ENCODE results near the gene TRMU.

Gene TRMU

DNA sequence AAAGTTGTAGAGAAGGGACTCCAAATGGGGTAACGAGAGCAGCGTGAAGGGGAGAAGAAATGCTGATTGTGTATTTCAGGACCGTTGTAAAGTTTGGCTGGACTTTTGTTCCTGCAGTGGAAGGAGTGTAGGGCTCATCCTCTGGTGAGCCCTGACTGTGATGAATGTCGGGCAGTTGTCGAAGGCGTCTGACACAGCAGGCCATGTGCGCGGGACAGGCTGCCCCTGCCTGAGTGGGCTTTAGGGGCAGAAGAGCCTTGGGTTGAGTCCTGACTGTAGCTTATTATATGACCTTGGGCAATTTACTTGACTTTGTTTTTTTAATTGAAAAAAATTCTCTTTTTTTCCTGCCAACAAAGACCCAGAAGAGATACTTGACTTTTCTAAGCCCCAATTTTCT lies 3.1 kb downstream of the TRMU start:
- TF ChIP-seq GATA2 (IDR thresholded peaks at IDR 0.05; ENCODE audit: low read depth, low read length) = no peak
- TF ChIP-seq GATA3 (IDR thresholded peaks at IDR 0.05; ENCODE audit: low read depth, low read length) = no peak

DNA sequence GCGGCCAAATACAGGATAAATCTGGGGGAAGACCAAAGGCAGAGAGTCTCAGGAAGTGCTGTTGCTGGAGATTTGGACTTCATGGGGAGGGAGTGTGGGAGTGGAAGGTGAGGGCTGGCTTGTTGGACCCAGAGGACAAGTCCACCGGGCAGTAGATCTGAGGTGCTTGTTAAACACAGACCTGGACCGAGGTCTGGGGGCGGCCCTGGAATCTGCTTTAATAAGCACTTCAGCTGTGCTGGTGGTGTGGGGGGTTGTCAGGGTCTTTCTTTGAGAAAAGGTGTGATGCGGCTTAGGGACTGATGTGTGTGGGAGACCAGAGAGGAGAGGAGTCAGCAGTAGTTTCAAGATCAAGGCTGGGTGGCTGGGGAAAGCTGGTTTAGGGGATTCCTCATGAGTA lies 4.4 kb downstream of the TRMU start:
- no peak for TF ChIP-seq GATA3 (IDR thresholded peaks at IDR 0.05; ENCODE audit: low read depth, low read length)
- TF ChIP-seq GATA2 (IDR thresholded peaks at IDR 0.05; ENCODE audit: low read depth, low read length) = no peak

DNA sequence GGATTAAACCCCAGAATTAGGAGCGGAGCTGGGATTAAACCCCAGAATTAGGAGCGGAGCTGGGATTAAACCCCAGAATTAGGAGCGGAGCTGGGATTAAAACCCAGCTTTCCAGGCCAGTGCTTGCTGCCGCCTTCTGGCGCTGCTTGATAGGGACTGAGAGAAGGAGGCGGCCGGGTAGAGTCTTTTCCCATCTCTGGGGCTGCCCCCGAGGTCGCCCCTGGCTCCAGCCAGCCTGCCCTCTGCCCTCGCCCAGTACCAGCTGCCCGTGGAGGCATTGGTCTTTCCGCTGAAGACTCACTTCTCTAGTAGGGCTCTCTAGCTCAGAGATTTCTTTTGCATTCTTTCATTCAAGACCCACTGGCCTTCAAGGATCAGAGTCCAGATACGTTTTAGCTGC lies 5.2 kb downstream of the TRMU start:
- TF ChIP-seq GATA3 (IDR thresholded peaks at IDR 0.05; ENCODE audit: low read depth, low read length) (no peak), GATA2 (IDR thresholded peaks at IDR 0.05; ENCODE audit: low read depth, low read length) (no peak)

DNA sequence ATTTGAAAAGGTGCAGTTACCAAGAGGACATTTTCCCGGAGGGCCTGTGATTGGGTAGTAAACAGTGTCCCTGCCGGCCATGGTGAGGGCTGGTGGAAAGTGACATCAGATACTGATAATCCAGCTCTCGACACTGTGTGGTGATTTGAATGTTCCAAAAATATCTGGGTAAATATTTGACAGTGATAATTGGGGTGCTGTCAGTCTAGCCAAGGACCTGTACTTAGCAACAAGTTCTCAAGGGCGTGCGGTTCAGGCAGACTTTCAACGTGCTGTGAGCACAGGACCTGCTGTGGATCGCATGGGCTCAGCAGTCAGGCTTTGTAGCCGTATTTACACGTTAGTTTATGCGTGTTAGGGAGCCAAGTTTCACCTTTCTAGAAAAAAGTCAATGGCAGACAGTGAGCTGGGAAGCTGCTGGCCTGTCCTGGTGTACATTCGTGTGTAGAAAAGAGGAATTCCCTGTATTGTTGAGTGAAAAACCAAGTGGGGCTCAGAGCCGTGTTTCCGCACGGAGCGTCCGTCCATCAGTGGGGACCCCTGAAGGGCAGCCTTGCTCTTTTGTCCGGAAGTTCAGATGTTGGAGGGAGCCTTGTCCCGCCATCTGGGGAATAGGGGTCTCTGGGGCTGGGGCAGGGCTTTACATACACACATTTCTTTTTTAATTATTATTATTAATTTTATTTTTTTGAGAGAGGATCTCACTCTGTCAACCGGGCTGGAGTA lies 11.3 kb downstream of the TRMU start:
- TF ChIP-seq GATA3 (IDR thresholded peaks at IDR 0.05; ENCODE audit: low read depth, low read length) (no peak), GATA2 (IDR thresholded peaks at IDR 0.05; ENCODE audit: low read depth, low read length) (no peak)

DNA sequence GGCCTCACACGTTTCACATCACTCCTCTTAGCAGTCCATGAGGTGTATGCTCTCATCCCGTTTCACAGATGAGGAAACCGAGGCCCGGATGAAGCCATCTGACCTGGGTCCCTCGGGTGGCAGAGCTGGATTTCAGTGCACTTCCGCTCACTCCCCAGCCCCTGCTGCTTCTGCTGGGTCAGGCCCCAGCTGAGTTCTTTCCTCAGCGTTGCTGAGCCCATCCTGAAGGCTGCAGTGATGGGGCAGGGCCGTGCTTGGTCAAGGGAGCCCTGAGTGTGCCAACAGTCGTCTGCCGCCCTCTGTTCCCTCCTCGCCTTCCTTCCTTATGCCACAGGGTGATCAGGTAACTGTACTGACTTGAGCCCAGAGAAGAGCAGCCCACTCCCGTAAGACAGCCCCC lies 12.1 kb downstream of the TRMU start:
- TF ChIP-seq GATA3 (IDR thresholded peaks at IDR 0.05; ENCODE audit: low read depth, low read length) = no peak
- TF ChIP-seq GATA2 (IDR thresholded peaks at IDR 0.05; ENCODE audit: low read depth, low read length) = no peak

DNA sequence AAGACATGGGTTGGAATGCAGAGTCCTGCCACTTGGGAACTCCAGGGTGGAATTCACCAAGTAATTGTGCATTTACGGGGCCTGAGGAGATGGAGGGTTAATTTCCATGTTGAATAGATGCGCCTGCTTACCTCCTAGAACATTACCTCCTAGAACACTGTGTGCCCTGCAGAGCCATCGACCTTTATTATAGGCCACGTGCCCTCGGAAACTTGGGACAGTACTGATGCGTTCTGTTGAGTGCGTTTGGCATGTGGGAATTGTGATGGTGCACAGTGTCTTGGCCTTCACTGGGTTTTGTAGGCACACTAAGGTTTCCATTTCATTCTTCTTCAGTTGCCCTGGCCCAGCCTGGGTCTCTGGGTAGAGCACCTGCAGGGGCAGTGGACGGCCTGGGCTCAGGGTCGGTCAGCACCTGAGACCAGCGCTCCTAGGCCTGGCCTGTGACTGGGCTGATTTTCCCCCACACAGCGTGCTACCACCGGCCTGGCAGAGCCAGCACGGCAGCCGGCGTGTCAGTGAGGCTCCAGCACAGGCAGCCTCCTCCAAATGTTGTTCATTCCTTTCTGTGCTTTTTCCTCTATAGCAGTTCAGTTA lies 12.7 kb downstream of the TRMU start:
- TF ChIP-seq GATA3 (IDR thresholded peaks at IDR 0.05; ENCODE audit: low read depth, low read length) = no peak

DNA sequence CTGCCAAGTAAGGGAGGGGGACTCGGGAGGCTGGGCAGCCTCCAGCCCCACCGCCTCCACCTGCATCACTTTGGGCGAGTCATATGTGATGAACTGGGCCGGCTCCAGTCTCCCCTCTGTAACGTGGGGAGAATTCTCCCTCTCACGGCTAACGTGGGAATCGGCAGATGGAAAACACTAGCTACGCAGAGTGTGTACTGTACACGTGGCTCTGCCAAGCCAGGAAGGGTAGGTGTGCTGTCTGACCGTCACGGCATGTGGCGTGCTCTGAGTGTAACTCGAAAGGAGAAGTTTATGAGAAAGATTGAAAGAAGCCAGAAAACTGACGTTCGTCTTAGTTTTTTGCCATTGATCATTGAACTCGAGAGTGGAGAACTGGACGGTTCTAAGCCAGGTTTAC lies 13.7 kb downstream of the TRMU start:
- TF ChIP-seq GATA3 (IDR thresholded peaks at IDR 0.05; ENCODE audit: low read depth, low read length) (no peak), GATA2 (IDR thresholded peaks at IDR 0.05; ENCODE audit: low read depth, low read length) (no peak)

DNA sequence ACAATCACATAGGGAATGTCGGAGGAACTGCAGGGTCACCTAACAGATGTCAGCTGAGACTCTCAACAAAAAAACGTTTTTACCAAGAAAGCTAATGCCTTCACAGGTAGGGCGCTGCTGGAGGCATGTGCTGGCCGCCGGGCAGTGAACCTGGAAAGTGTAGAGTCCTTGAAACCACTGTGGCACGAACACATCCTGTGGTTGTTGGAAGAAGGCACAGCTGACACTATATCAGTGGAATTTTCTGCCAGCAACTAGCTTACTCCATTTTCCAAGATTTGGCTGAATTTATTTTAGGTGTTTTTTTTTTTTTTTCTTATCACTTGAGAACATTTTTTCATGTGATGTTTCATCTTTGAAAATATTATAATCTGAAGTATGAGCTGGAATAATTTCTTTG lies 14.2 kb downstream of the TRMU start:
- no peak for TF ChIP-seq GATA2 (IDR thresholded peaks at IDR 0.05; ENCODE audit: low read depth, low read length)
- TF ChIP-seq GATA3 (IDR thresholded peaks at IDR 0.05; ENCODE audit: low read depth, low read length) = no peak

DNA sequence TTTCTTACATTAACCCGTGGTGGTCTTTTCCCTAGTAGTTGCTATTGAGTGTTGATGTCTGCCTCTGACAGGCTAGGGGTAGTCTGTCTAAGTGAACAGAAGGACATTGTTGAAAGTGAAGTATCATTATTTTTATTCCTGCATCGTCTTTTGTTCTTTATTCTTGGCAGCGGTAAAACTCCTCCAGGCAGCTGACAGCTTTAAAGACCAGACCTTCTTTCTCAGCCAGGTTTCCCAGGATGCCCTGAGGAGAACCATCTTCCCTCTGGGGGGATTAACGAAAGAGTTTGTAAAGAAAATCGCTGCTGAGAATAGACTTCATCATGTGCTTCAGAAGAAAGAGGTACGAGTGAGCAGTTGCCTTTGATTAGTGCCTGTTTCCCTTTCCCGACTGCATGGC lies 14.6 kb downstream of the TRMU start:
- TF ChIP-seq GATA3 (IDR thresholded peaks at IDR 0.05; ENCODE audit: low read depth, low read length) = no peak
- TF ChIP-seq GATA2 (IDR thresholded peaks at IDR 0.05; ENCODE audit: low read depth, low read length) = no peak

DNA sequence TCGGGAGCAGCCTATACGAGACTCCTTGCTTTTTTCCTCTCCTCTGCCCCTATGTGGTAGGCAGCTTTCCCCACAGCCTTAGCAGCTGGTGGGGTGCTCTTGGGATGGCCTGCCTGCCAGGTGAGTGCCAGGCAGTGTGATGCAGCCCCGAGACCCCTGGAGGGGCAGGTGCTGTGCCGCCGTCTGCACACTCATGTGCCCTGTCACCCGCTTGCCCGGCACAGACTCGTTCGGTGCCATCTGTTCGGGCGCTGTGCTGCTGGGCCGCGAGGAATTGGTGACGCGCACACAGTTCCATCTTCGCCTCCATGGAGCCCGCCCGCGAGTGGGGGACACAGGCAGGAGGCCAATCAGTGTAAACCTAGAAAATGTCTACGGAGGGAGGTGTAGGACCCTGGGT lies 15.1 kb downstream of the TRMU start:
- TF ChIP-seq GATA3 (IDR thresholded peaks at IDR 0.05; ENCODE audit: low read depth, low read length) = no peak
- no peak for TF ChIP-seq GATA2 (IDR thresholded peaks at IDR 0.05; ENCODE audit: low read depth, low read length)

DNA sequence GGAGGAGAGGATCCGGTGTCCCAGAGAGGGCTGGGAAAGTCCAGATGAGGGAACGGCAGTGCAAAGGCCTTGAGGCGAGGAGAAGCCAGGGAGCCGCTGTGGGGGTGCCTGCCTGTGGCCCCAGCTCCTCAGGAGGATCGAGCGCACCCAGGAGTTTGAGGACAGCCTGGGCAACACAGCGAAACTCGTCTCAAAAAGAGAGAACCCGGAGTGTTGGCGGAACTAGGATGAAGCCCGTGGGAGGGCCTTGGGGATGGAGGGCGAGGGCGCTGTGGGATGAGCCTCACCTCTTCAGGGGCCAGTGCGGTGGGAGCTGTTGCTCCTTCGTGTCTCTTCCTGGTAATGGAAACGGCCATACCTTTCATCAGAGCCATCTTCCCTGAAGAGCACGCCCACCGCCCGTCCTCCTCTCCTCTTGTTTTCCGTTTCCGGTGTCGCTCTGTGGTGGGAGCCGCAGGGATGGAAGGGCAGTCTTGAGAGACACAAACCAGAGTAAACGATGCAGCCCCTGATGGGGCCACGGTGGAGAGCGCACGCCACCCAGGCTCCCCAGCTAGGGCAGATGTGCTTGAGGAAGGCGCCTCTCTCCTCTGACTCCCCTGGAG lies 15.7 kb downstream of the TRMU start:
- TF ChIP-seq GATA2 (IDR thresholded peaks at IDR 0.05; ENCODE audit: low read depth, low read length) (no peak), GATA3 (IDR thresholded peaks at IDR 0.05; ENCODE audit: low read depth, low read length) (no peak)

DNA sequence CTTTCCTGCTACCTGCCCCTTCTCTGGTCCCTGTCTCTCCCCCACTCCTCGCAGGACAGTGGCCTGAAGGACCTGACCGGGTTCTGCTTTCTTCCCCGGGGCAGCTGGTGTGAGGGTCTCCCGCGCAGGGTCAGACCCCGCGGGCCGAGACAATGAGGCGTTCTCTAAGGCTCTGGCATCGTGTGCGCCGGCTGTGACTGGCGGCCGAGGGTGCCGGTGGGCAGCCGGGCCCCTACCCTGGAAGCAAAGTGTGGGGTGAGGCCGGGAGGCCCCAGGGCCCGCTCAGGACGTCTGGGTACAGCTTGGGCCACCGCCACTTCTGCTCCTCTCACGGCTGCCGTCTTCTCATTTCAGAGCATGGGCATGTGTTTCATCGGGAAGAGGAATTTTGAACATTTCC lies 16.3 kb downstream of the TRMU start:
- no peak for TF ChIP-seq GATA3 (IDR thresholded peaks at IDR 0.05; ENCODE audit: low read depth, low read length)
- no peak for TF ChIP-seq GATA2 (IDR thresholded peaks at IDR 0.05; ENCODE audit: low read depth, low read length)

DNA sequence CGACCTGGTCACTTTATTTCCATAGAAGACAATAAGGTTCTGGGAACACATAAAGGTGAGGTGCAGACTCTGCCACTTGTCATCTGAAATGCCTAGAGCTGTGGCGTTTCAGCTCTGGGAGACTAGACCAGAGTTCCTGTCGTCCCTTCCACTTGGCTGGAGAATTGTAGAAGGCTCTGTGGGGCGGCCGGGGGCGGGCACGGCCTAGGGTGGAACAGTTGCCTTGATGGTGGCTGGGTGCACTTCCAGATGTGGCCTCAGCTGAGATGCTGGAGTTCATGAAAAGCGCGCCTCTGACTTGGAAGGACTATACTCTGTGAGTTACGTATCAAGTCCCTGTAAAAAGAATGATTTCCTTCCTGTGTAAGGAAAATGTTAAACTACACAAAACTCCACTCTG lies 16.8 kb downstream of the TRMU start:
- no peak for TF ChIP-seq GATA2 (IDR thresholded peaks at IDR 0.05; ENCODE audit: low read depth, low read length)
- TF ChIP-seq GATA3 (IDR thresholded peaks at IDR 0.05; ENCODE audit: low read depth, low read length) = no peak

DNA sequence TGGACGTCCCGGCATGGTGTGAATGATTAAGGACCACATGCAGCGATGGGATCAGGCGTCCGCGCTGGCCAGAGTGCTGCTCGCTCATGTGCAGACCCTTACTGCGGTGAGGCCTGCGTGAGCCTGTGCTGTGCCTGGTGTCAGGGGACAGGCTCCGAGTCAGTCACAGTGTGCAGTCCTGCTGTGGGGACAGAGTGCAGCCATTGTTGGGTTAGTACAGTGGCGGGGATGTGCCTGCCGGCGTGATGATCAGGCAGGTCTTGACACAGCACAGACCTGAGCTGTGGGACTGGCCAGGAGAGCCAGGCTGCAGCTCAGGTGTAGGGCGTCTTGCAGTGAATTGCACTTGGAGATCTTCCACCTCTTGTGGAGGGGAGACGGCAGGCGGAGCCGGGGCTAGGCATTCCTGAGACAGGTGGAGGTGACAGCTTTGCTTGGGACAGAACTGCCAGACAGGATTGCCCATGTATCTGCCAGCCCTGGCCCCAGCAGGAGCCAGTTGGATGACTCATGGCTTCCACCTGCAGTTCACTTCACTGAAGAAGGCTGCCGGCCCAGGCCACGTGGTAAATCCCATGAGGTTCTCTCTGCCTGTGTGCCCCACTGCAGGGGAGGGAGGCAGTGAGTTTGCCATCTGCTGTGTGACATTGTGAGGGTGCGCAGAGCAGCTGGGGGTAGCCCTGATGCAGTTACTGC lies 17.3 kb downstream of the TRMU start:
- TF ChIP-seq GATA3 (IDR thresholded peaks at IDR 0.05; ENCODE audit: low read depth, low read length) = no peak
- TF ChIP-seq GATA2 (IDR thresholded peaks at IDR 0.05; ENCODE audit: low read depth, low read length) = no peak

Data from SH-SY5Y (cell line).